HepG2 (cell line): ENCODE results near the gene TMEM225. TPM values are rescaled to one million over a fixed set of nuclear protein-coding genes. Genes with fewer than 3 reads are reported as not detected.

Experiments
- ATAC-seq: fragments of 200-7000 bp; cut with Tn5 transposase; 3 replicates; pipeline ENCODE4 v1.9.1; 2020; ENCODE audit warnings: mild to moderate bottlenecking, moderate library complexity
- BruUV-seq: library from RNA; stranded (reverse); fragments of 400-500 nt; replicated peaks from 2 replicates; lab custom pipeline; 2021; lab: Mats Ljungman, UMichigan
- CTCF ChIA-PET: fragments of 300-600 bp; formaldehyde crosslinking; extraction: SDS; loops from one replicate; lab custom pipeline; 2021; ENCODE audit warnings: low total read pairs, inconsistent platforms, low intra/inter-chr PET ratio; lab: Yijun Ruan, JAX
- POLR2A ChIA-PET: fragments of 350-600 bp; sonication (Branson Sonifier 250); formaldehyde crosslinking; loops from one replicate; lab custom pipeline; 2020; ENCODE audit warnings: antibody characterized with exemption, inconsistent platforms; lab: Yijun Ruan, JAX
- DNase-seq: peaks from one replicate; pipeline ENCODE4 v3.0.0-alpha.2; 2015; ENCODE audit warnings: low spot score
- FAIRE-seq: peaks from 3 replicates; lab custom pipeline; 2011; peaks lifted over from hg19 to GRCh38; lab: Jason Lieb, UNC
- H2AFZ ChIP-seq: one replicate; pipeline ENCODE4 v1.6.1; 2011; ENCODE audit warnings: low read length, inconsistent platforms
- H3K27ac ChIP-seq: fragments of 300-600 bp; 3 replicates; pipeline ENCODE4 v1.8.0; 2011; ENCODE audit warnings: mixed run types, mild to moderate bottlenecking, mixed read lengths, low read length, inconsistent platforms; ENCODE audit not compliant: insufficient read depth; ENCODE audit errors: extremely low read length
- H3K27me3 ChIP-seq, 2 experiments: fragments of 200-600 bp in 1 of 2; 2 replicates in 1 of 2; 3 replicates in 1 of 2; pipeline versions ENCODE4 v1.6.0 to v1.8.0; 2011; ENCODE audit warnings: low read length in 2 of 2, mild to moderate bottlenecking in 2 of 2, moderate library complexity in 2 of 2, inconsistent platforms in 1 of 2; ENCODE audit not compliant: insufficient read depth in 2 of 2, control insufficient read depth in 1 of 2
- H3K36me3 ChIP-seq, 2 experiments: fragments of 200-600 bp in 1 of 2; replicated peaks in 1 of 2; 2 replicates in 1 of 2; 3 replicates in 1 of 2; pipeline versions ENCODE4 v1.5.1 to v1.8.0; 2011; ENCODE audit warnings: low read length in 2 of 2, inconsistent platforms in 1 of 2; ENCODE audit not compliant: insufficient read depth in 2 of 2, control insufficient read depth in 1 of 2
- H3K4me1 ChIP-seq: 2 replicates; pipeline ENCODE4 v1.5.1; 2012; ENCODE audit warnings: low read length, inconsistent platforms; ENCODE audit not compliant: insufficient read depth
- H3K4me2 ChIP-seq: 2 replicates; pipeline ENCODE4 v1.6.0; 2011; ENCODE audit warnings: low read depth, low read length, inconsistent platforms
- H3K4me3 ChIP-seq, 3 experiments: fragments of 200-600 bp in 1 of 3; sonication (generic), shearing (Covaris generic) in 1 of 3; replicated peaks in 1 of 3; 2 replicates each; pipeline ENCODE4 v1.5.1; 2011 to 2016; ENCODE audit warnings: low read length in 3 of 3, inconsistent platforms in 2 of 3, low read depth in 2 of 3, mild to moderate bottlenecking in 2 of 3, control low read depth in 1 of 3, mixed read lengths in 1 of 3; ENCODE audit not compliant: insufficient read depth in 1 of 3
- H3K79me2 ChIP-seq: one replicate; pipeline ENCODE4 v1.6.1; 2011; ENCODE audit warnings: low read length, inconsistent platforms; ENCODE audit not compliant: insufficient read depth
- H3K9ac ChIP-seq: 2 replicates; pipeline ENCODE4 v1.6.0; 2011; ENCODE audit warnings: mild to moderate bottlenecking, low read depth, low read length, inconsistent platforms; ENCODE audit not compliant: insufficient read depth
- H3K9me3 ChIP-seq: 2 replicates; pipeline ENCODE4 v1.5.1; 2012; ENCODE audit warnings: mild to moderate bottlenecking, low read length
- H4K20me1 ChIP-seq: 2 replicates; pipeline ENCODE4 v1.6.0; 2011; ENCODE audit warnings: inconsistent platforms, mild to moderate bottlenecking, low read length, moderate library complexity; ENCODE audit not compliant: insufficient read depth
- CREB1 ChIP-seq, 2 experiments: fragments of 450-650 bp in 1 of 2; IDR thresholded peaks; 2 replicates each; pipeline ENCODE4 v1.6.1; 2016 to 2017; ENCODE audit warnings: control low read depth in 1 of 2, mild to moderate bottlenecking in 1 of 2, missing compliant biosample characterization in 1 of 2, missing genetic modification characterization in 1 of 2
- FOXK1 ChIP-seq: sonication (generic); formaldehyde crosslinking; IDR thresholded peaks from 2 replicates; pipeline ENCODE4 v1.4.0; 2020; ENCODE audit warnings: low read depth, missing genetic modification reagents, borderline replicate concordance
- HNRNPLL ChIP-seq: fragments of 200-400 bp; formaldehyde crosslinking; IDR thresholded peaks from 2 replicates; pipeline ENCODE4 v1.6.1; 2017; ENCODE audit warnings: mild to moderate bottlenecking, low read depth, low read length; ENCODE audit not compliant: poor library complexity, severe bottlenecking
- SIN3B ChIP-seq: fragments of 150-350 bp; IDR thresholded peaks from 2 replicates; pipeline ENCODE4 v1.6.1; 2014; ENCODE audit warnings: low read length
- SMARCE1 ChIP-seq: fragments of 450-650 bp; IDR thresholded peaks from 2 replicates; pipeline ENCODE4 v1.6.1; 2017; ENCODE audit warnings: borderline replicate concordance
- TRIM24 ChIP-seq: sonication (generic); formaldehyde crosslinking; IDR thresholded peaks from 2 replicates; pipeline ENCODE4 v1.8.0; 2022; ENCODE audit warnings: mild to moderate bottlenecking, missing genetic modification reagents
- YEATS4 ChIP-seq: sonication (generic); formaldehyde crosslinking; IDR thresholded peaks from 2 replicates; pipeline ENCODE4 v1.4.0; 2020; ENCODE audit warnings: missing genetic modification reagents, borderline replicate concordance
- ZBTB37 ChIP-seq: sonication (generic); formaldehyde crosslinking; IDR thresholded peaks from 2 replicates; pipeline ENCODE4 v1.4.0; 2020; ENCODE audit warnings: mild to moderate bottlenecking, missing genetic modification reagents
- ZNF33A ChIP-seq: sonication (generic); formaldehyde crosslinking; IDR thresholded peaks from 2 replicates; pipeline ENCODE4 v1.5.1; 2020; ENCODE audit warnings: missing genetic modification reagents, mild to moderate bottlenecking, moderate library complexity, borderline replicate concordance
- ZNF496 ChIP-seq: sonication (generic); formaldehyde crosslinking; IDR thresholded peaks from 2 replicates; pipeline ENCODE4 v1.8.1; 2023; ENCODE audit warnings: mild to moderate bottlenecking, moderate library complexity, missing genetic modification reagents; ENCODE audit not compliant: insufficient replicate concordance
- ZNF556 ChIP-seq: sonication (generic); formaldehyde crosslinking; IDR thresholded peaks from 2 replicates; pipeline ENCODE4 v1.4.0; 2020; ENCODE audit warnings: mild to moderate bottlenecking, missing genetic modification reagents, borderline replicate concordance
- ZNF629 ChIP-seq: sonication (generic); formaldehyde crosslinking; conservative IDR thresholded peaks from 2 replicates; pipeline ENCODE4 v1.5.0; 2020; ENCODE audit warnings: missing genetic modification reagents
- WGBS: methylation state at CpG from one replicate; pipeline ENCODE4 v1.1.6; 2017; ENCODE audit warnings: low lambda C conversion rate; 5-methylcytosine and 5-hydroxymethylcytosine counted together
- in situ Hi-C: cut with HindIII; loops from 2 replicates; pipeline ENCODE4 v1.10.0; 2017; ENCODE audit warnings: low pct_unique_long_range_greater_than_20kb; ENCODE audit not compliant: extremely low pct_ligation_motif_present
- intact Hi-C: fragments of 100-400 bp; cut with micrococcal nuclease; formaldehyde crosslinking; loops from one replicate; pipeline ENCODE4 v1.10.0; 2022; ENCODE audit not compliant: unreplicated experiment
- polyA plus RNA-seq, 8 experiments: library from polyadenylated mRNA; depleted of rRNA in 3 of 8; stranded (reverse) in 7 of 8; unstranded in 1 of 8; fragments of >200 nt; fragmentation: Illumina TruSeq in 4 of 8; extraction: Trizol in 4 of 8; gene quantifications; 2 replicates each; pipeline versions ENCODE4 v1.2.1 to v1.2.3, GENCODE V29; 2011 to 2016; ENCODE audit warnings: low read depth in 4 of 8, missing spikeins in 1 of 8, mixed read lengths in 1 of 8; ENCODE audit not compliant: insufficient read depth in 1 of 8
- total RNA-seq, 5 experiments: library from RNA; depleted of rRNA; stranded (reverse); fragments of >200 nt; fragmentation: Illumina TruSeq; extraction: Trizol; gene quantifications; 2 replicates each; pipeline ENCODE4 v1.2.3, GENCODE V29; 2016; ENCODE audit warnings: low read depth in 1 of 5
- TF ChIP-seq, protein P1 (sequence below): IDR thresholded peaks from 2 replicates; pipeline ENCODE4 v1.6.1; 2016; ENCODE audit warnings: mild to moderate bottlenecking

Gene TMEM225
- total and polyA plus RNA-seq, 2 of the 13 experiments (the other 11 are each of a cell fraction or from before 2014, with no cell fraction given): not detected

- H3K4me3 ChIP-seq: no peak overlapping the region
- H3K79me2 ChIP-seq: no peaks in the 10 kb centered on the region
- no peaks in the 10 kb centered on the region for H4K20me1 ChIP-seq
- 10% methylated on average over 6 of the region's 6 CpGs for WGBS
- ATAC-seq (no peak), DNase-seq (no peak), FAIRE-seq (no peak)
- H3K9ac ChIP-seq: no peak overlapping the region
- H2AFZ ChIP-seq: no peak overlapping the region
- H3K9me3 ChIP-seq: no peaks in the 10 kb centered on the region
- intact Hi-C loops (no loop called here), in situ Hi-C loops (no loop called here)
- no peak overlapping the region for H3K27ac ChIP-seq
- CTCF ChIA-PET: no interaction called here
- no peaks in the 10 kb centered on the region for H3K4me1 ChIP-seq
- no peaks in the 10 kb centered on the region for H3K27me3 ChIP-seq
- BruUV-seq: no TSS peak
- H3K4me2 ChIP-seq: no peak overlapping the region
- 0 out of 2 replicates have a peak, but pooled peaks have one; percentile 7 for TF ChIP-seq CREB1 (IDR thresholded peaks at IDR 0.05)
- no peak for TF ChIP-seq CREB1 (CRISPR knock-in tag; IDR thresholded peaks at IDR 0.05)
- TF ChIP-seq HNRNPLL: no peak
- no peak for TF ChIP-seq ZNF33A (CRISPR knock-in tag)
- TF ChIP-seq, all 625 proteins: peak for 1
- POLR2A ChIA-PET: no interaction called here
- H3K36me3 ChIP-seq: no peaks in the 10 kb centered on the region
Observed at GRCh38 chr11:123841174-123841573, 44.3 kb downstream of the TMEM225 start.

GRCh38 chr11:123839131-123839530, 46.3 kb downstream of the TMEM225 start:
- FAIRE-seq (no peak), DNase-seq (no peak), ATAC-seq (no peak)
- intact Hi-C loops: no loop called here
- no peaks in the 10 kb centered on the region for H3K9me3 ChIP-seq
- ChIA-PET POLR2A (no interaction called here), CTCF (no interaction called here)
- no peak overlapping the region for H3K27ac ChIP-seq
- BruUV-seq: no TSS peak
- no peak overlapping the region for H2AFZ ChIP-seq
- H3K36me3 ChIP-seq: no peaks in the 10 kb centered on the region
- TF ChIP-seq ZNF496 (CRISPR knock-in tag) (no peak), ZNF556 (CRISPR knock-in tag) (no peak), FOXK1 (CRISPR knock-in tag) (no peak), ZNF629 (CRISPR knock-in tag) (no peak), SIN3B (no peak), ZBTB37 (CRISPR knock-in tag) (no peak), TRIM24 (CRISPR knock-in tag) (no peak), SMARCE1 (no peak), YEATS4 (CRISPR knock-in tag) (no peak)
- TF ChIP-seq, protein P1, sequence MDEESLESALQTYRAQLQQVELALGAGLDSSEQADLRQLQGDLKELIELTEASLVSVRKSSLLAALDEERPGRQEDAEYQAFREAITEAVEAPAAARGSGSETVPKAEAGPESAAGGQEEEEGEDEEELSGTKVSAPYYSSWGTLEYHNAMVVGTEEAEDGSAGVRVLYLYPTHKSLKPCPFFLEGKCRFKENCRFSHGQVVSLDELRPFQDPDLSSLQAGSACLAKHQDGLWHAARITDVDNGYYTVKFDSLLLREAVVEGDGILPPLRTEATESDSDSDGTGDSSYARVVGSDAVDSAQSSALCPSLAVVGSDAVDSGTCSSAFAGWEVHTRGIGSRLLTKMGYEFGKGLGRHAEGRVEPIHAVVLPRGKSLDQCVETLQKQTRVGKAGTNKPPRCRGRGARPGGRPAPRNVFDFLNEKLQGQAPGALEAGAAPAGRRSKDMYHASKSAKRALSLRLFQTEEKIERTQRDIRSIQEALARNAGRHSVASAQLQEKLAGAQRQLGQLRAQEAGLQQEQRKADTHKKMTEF (CRISPR knock-in tag): no peak
- no peak overlapping the region for H3K4me3 ChIP-seq
- WGBS: 4% methylated on average over 5 of the region's 5 CpGs
- H3K4me1 ChIP-seq: no peaks in the 10 kb centered on the region
- H4K20me1 ChIP-seq: no peaks in the 10 kb centered on the region
- in situ Hi-C loops: no loop called here
- H3K9ac ChIP-seq: no peak overlapping the region
- no peak overlapping the region for H3K4me2 ChIP-seq
- no peaks in the 10 kb centered on the region for H3K79me2 ChIP-seq
- H3K27me3 ChIP-seq: no peaks in the 10 kb centered on the region
